Measurements from ENCODE around the gene EPHB1. TPM values are rescaled to one million over a fixed set of nuclear protein-coding genes. Genes with fewer than 3 reads are reported as not detected.

Gene EPHB1
- total RNA-seq, 1 experiment from 2014 or later: 2.8 TPM

DNA sequence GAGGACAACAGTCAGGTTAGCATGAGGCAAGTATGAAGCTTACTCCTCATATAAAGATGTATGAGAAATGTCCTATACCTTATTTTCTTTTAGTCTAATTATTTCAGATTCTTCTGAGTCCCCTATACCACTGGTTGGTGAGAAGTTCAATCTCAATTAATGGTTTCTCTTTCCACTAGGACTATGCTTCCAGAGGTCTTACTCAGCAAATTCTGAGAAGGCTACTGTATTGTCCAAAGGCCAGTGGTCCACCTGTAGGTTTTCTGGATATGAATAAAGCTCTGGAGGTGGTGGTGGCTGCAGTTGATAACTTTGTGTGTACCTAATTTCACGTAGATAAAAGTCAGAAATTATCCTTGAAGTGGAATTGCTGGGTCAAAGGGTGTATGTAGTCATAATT is 149.4 kb downstream of the EPHB1 start:
- no peak overlapping the region for H3K9ac ChIP-seq (ENCODE audit: extremely low read depth, insufficient read length, low read length)
- no peaks in the 10 kb centered on the region for H3K23me2 ChIP-seq (ENCODE audit: insufficient read length, low read depth, low read length, poor library complexity, severe bottlenecking)
- no peak overlapping the region for H4K8ac ChIP-seq (replicated peaks; ENCODE audit: insufficient read length, low read depth, low read length)
- DNase-seq: no peak
- Mint-ChIP-seq H3K36me3 (ENCODE audit: insufficient read depth in 1 of 3, low read depth in 3 of 3) (no peaks in the 10 kb centered on the region), H3K27me3 (ENCODE audit: low read depth) (peaks cover 35% of the 10 kb centered on the region), H3K4me1 (peaks cover 22 to 33% of the 10 kb centered on the region in 2 experiments), H3K9me3 (no peaks in the 10 kb centered on the region; a peak in 1 of 5 replicates), H3K4me3 (no peak overlapping the region), H3K27ac (no peak overlapping the region)
- no peaks in the 10 kb centered on the region for H3K27me3 ChIP-seq (ENCODE audit: insufficient read depth, low read length)
- H4K91ac ChIP-seq (ENCODE audit: insufficient read length, low read depth, low read length): no peak overlapping the region
- no peaks in the 10 kb centered on the region for H3K9me3 ChIP-seq (ENCODE audit: control insufficient read depth, low read depth, low read length)
- H3K79me2 ChIP-seq (ENCODE audit: insufficient read depth, low read length): no peaks in the 10 kb centered on the region
- no peak overlapping the region for H3K27ac ChIP-seq (ENCODE audit: insufficient read length, low read depth, low read length)
- H2BK12ac ChIP-seq (ENCODE audit: insufficient read length, low read depth, low read length): no peak overlapping the region
- H3T11ph ChIP-seq (ENCODE audit: low read length): no peak overlapping the region
- no peaks in the 10 kb centered on the region for H3K79me1 ChIP-seq (ENCODE audit: insufficient read depth, low read depth, low read length, poor library complexity, severe bottlenecking)
- H3K56ac ChIP-seq (ENCODE audit: insufficient read length, low read depth, low read length): no peak overlapping the region
- no peak overlapping the region for H3K14ac ChIP-seq (ENCODE audit: insufficient read depth, low read length)
- TF ChIP-seq CTCF (conservative IDR thresholded peaks at IDR 0.05): no peak
- H2AK5ac ChIP-seq (ENCODE audit: insufficient read length, low read length): no peak overlapping the region
- no peak overlapping the region for H2BK5ac ChIP-seq (ENCODE audit: insufficient read length, low read length)
- H3K18ac ChIP-seq (ENCODE audit: insufficient read length, low read depth, low read length): no peak overlapping the region
- H3K4me1 ChIP-seq (ENCODE audit: insufficient read depth, low read length): peaks cover 2% of the 10 kb centered on the region; the same call in 1 of the 2 replicates
- H2AFZ ChIP-seq (ENCODE audit: low read length): no peak overlapping the region
- H3K4ac ChIP-seq (ENCODE audit: low read depth, low read length): no peak overlapping the region
- H4K5ac ChIP-seq (ENCODE audit: insufficient read length, low read depth, low read length): no peak overlapping the region
- no peak overlapping the region for H2BK20ac ChIP-seq (ENCODE audit: low read depth, low read length, poor library complexity, severe bottlenecking)
- H4K20me1 ChIP-seq (ENCODE audit: control insufficient read depth, insufficient read depth, insufficient read length): no peaks in the 10 kb centered on the region
- no peak overlapping the region for H2BK120ac ChIP-seq (ENCODE audit: low read depth, low read length, poor library complexity, severe bottlenecking)
- WGBS (ENCODE audit: extremely low coverage, insufficient read length, low lambda C conversion rate): no CpG with 5 or more reads among the region's 1 CpG
- no peak overlapping the region for H3K23ac ChIP-seq (ENCODE audit: insufficient read length, low read depth, low read length)
- H3K4me2 ChIP-seq (ENCODE audit: insufficient read depth, insufficient read length, low read length): no peak overlapping the region
- no peak overlapping the region for H2BK15ac ChIP-seq (ENCODE audit: low read depth, low read length)

Measured in H9 (cell line).